Mesothelial cell of epicardium (in vitro differentiated cells): ENCODE data around the gene MPP7. TPM values are rescaled to one million over a fixed set of nuclear protein-coding genes. Genes with fewer than 3 reads are reported as not detected.

Experiments used
- DNase-seq, 2 experiments: peaks; one replicate each; pipeline ENCODE4 v3.0.0; 2021; ENCODE audit warnings: low spot score in 2 of 2; ENCODE audit not compliant: unreplicated experiment in 2 of 2
- H3K27ac Mint-ChIP-seq: 2 replicates; pipeline ENCODE4 v1.8.0; 2021; ENCODE audit warnings: mixed read lengths
- H3K27me3 Mint-ChIP-seq: 2 replicates; pipeline ENCODE4 v1.8.0; 2021; ENCODE audit warnings: low read depth, mixed read lengths
- H3K36me3 Mint-ChIP-seq: 2 replicates; pipeline ENCODE4 v1.8.0; 2021; ENCODE audit warnings: mixed read lengths
- H3K4me1 Mint-ChIP-seq: 2 replicates; pipeline ENCODE4 v1.8.0; 2021; ENCODE audit warnings: mixed read lengths
- H3K4me3 Mint-ChIP-seq: 2 replicates; pipeline ENCODE4 v1.8.0; 2021; ENCODE audit warnings: mild to moderate bottlenecking, moderate library complexity, mixed read lengths
- H3K9me3 Mint-ChIP-seq: 2 replicates; pipeline ENCODE4 v1.8.0; 2021; ENCODE audit warnings: mixed read lengths
- CTCF ChIP-seq: fragments of 200-600 bp; sonication (generic); IDR thresholded peaks from one replicate; pipeline ENCODE4 v1.5.0; 2021; ENCODE audit warnings: antibody characterized with exemption; ENCODE audit not compliant: unreplicated experiment
- total RNA-seq: library from RNA; stranded (reverse); gene quantifications from 3 replicates; pipeline ENCODE4 v1.2.1, GENCODE V29; 2021

MPP7 gene
- total RNA-seq, 1 donor from 2014 or later: 10.6 TPM

GRCh38 chr10:28304032-28304571 lies 1.2 kb upstream of the MPP7 start:
- DNase-seq: no peak
- Mint-ChIP-seq H3K27ac (peak overlapping the region; percentile 2), H3K27me3 (peaks cover 52% of the 10 kb centered on the region), H3K9me3 (no peaks in the 10 kb centered on the region), H3K4me1 (peaks cover 25% of the 10 kb centered on the region), H3K36me3 (no peaks in the 10 kb centered on the region), H3K4me3 (peak overlapping the region; percentile 90)
- TF ChIP-seq CTCF: no peak

- peak in 1 of 2 experiments; percentile 49 for DNase-seq
- Mint-ChIP-seq H3K27ac (peak overlapping the region; percentile 94), H3K36me3 (no peaks in the 10 kb centered on the region), H3K4me1 (peaks cover 25% of the 10 kb centered on the region), H3K4me3 (peak overlapping the region; percentile 81), H3K9me3 (no peaks in the 10 kb centered on the region), H3K27me3 (peaks cover 34% of the 10 kb centered on the region)
- no peak for TF ChIP-seq CTCF
Observed at GRCh38 chr10:28302012-28302637, 739 bp downstream of the MPP7 start.

GRCh38 chr10:28300027-28300426 lies 2.8 kb downstream of the MPP7 start:
- Mint-ChIP-seq H3K4me3 (no peak overlapping the region), H3K4me1 (peaks cover 37% of the 10 kb centered on the region), H3K27ac (no peak overlapping the region), H3K36me3 (no peaks in the 10 kb centered on the region), H3K9me3 (no peaks in the 10 kb centered on the region), H3K27me3 (peaks cover 14% of the 10 kb centered on the region)
- DNase-seq: no peak
- TF ChIP-seq CTCF: no peak

- Mint-ChIP-seq H3K4me1 (peaks cover 33% of the 10 kb centered on the region), H3K27ac (no peak overlapping the region), H3K27me3 (peaks cover 4% of the 10 kb centered on the region), H3K4me3 (no peak overlapping the region), H3K36me3 (no peaks in the 10 kb centered on the region), H3K9me3 (no peaks in the 10 kb centered on the region)
- no peak for TF ChIP-seq CTCF
- no peak for DNase-seq
Observed at GRCh38 chr10:28298951-28299350, 3.9 kb downstream of the MPP7 start.

GRCh38 chr10:28296023-28296422 lies 6.8 kb downstream of the MPP7 start:
- TF ChIP-seq CTCF: no peak
- peaks cover 2% of the 10 kb centered on the region for H3K27me3 Mint-ChIP-seq
- no peak for DNase-seq
- no peaks in the 10 kb centered on the region for H3K36me3 Mint-ChIP-seq
- H3K4me3 Mint-ChIP-seq: no peak overlapping the region
- H3K9me3 Mint-ChIP-seq: no peaks in the 10 kb centered on the region
- H3K4me1 Mint-ChIP-seq: peaks cover 23% of the 10 kb centered on the region
- H3K27ac Mint-ChIP-seq: peak overlapping the region; percentile 58
